Measurements from ENCODE around the gene P3R3URF.

Gene P3R3URF

DNA sequence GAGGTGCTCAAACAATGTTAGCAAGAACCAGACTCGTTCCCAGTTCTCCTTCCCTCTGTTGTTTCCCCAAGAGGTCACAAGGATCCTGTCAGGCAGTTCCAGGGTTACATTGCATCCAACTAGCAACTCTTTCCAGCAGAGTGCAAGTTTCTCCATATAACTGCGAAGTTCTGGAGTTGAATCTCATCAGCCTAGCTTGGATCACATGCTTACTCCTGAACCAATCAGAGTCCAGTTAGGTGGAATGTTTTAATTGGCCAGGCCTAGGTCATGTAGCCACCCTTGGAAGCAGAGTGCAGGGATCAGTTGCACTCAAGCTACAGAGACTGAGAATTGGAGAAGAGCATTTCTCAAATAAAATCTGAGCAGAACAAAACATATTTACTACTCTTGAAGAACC lies 28.0 kb downstream of the P3R3URF start:
- H3K27ac ChIP-seq (ENCODE audit: extremely low read depth, low read depth, low read length) = no peak overlapping the region
- H3K4me1 ChIP-seq (ENCODE audit: control insufficient read depth, insufficient read depth, low read length) = no peaks in the 10 kb centered on the region
- no peak overlapping the region for H3K4me3 ChIP-seq (ENCODE audit: low read depth, low read length)
- ChIA-PET CTCF (interaction anchor here (0.6 kb wide), 2 partner anchors 23 to 78 kb away, joined by 3 read pairs; no protein-coding TSS in a partner anchor), POLR2A (interaction anchor here (1.0 kb wide), 1 partner anchor 16 kb away, joined by 3 read pairs; the partner anchor contains the start of gene PIK3R3)
- TF ChIP-seq, protein P1, sequence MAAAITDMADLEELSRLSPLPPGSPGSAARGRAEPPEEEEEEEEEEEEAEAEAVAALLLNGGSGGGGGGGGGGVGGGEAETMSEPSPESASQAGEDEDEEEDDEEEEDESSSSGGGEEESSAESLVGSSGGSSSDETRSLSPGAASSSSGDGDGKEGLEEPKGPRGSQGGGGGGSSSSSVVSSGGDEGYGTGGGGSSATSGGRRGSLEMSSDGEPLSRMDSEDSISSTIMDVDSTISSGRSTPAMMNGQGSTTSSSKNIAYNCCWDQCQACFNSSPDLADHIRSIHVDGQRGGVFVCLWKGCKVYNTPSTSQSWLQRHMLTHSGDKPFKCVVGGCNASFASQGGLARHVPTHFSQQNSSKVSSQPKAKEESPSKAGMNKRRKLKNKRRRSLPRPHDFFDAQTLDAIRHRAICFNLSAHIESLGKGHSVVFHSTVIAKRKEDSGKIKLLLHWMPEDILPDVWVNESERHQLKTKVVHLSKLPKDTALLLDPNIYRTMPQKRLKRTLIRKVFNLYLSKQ (tag by site-specific recombination; IDR thresholded peaks at IDR 0.05; ENCODE audit: borderline replicate concordance) = no peak
- TF ChIP-seq ZNF785 (tag by site-specific recombination; IDR thresholded peaks at IDR 0.05) (no peak), ZNF114 (tag by site-specific recombination; IDR thresholded peaks at IDR 0.05) (no peak), ZNF248 (tag by site-specific recombination; IDR thresholded peaks at IDR 0.05) (no peak), ZNF214 (tag by site-specific recombination; IDR thresholded peaks at IDR 0.05; ENCODE audit: borderline replicate concordance) (no peak), HOXD13 (CRISPR knock-in tag; IDR thresholded peaks at IDR 0.05; ENCODE audit: borderline replicate concordance) (no peak), REPIN1 (tag by site-specific recombination; IDR thresholded peaks at IDR 0.05; ENCODE audit: low read depth) (no peak), YY2 (tag by site-specific recombination; IDR thresholded peaks at IDR 0.05) (no peak), KLF10 (tag by site-specific recombination; IDR thresholded peaks at IDR 0.05) (no peak), ZNF391 (tag by site-specific recombination; IDR thresholded peaks at IDR 0.05; ENCODE audit: borderline replicate concordance, low read depth) (no peak), ZNF404 (tag by site-specific recombination; IDR thresholded peaks at IDR 0.05) (no peak)
- TF ChIP-seq, protein P2, sequence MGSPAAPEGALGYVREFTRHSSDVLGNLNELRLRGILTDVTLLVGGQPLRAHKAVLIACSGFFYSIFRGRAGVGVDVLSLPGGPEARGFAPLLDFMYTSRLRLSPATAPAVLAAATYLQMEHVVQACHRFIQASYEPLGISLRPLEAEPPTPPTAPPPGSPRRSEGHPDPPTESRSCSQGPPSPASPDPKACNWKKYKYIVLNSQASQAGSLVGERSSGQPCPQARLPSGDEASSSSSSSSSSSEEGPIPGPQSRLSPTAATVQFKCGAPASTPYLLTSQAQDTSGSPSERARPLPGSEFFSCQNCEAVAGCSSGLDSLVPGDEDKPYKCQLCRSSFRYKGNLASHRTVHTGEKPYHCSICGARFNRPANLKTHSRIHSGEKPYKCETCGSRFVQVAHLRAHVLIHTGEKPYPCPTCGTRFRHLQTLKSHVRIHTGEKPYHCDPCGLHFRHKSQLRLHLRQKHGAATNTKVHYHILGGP (tag by site-specific recombination; IDR thresholded peaks at IDR 0.05) = no peak
- TF ChIP-seq, protein P3, sequence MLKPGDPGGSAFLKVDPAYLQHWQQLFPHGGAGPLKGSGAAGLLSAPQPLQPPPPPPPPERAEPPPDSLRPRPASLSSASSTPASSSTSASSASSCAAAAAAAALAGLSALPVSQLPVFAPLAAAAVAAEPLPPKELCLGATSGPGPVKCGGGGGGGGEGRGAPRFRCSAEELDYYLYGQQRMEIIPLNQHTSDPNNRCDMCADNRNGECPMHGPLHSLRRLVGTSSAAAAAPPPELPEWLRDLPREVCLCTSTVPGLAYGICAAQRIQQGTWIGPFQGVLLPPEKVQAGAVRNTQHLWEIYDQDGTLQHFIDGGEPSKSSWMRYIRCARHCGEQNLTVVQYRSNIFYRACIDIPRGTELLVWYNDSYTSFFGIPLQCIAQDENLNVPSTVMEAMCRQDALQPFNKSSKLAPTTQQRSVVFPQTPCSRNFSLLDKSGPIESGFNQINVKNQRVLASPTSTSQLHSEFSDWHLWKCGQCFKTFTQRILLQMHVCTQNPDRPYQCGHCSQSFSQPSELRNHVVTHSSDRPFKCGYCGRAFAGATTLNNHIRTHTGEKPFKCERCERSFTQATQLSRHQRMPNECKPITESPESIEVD (tag by site-specific recombination; IDR thresholded peaks at IDR 0.05) = no peak
- no peaks in the 10 kb centered on the region for H3K9me3 ChIP-seq (ENCODE audit: control insufficient read depth, insufficient read depth, low read depth, low read length)
- H3K36me3 ChIP-seq (ENCODE audit: control insufficient read depth in 2 of 2, insufficient read depth in 1 of 2, low read length in 2 of 2) = no peaks in the 10 kb centered on the region

DNA sequence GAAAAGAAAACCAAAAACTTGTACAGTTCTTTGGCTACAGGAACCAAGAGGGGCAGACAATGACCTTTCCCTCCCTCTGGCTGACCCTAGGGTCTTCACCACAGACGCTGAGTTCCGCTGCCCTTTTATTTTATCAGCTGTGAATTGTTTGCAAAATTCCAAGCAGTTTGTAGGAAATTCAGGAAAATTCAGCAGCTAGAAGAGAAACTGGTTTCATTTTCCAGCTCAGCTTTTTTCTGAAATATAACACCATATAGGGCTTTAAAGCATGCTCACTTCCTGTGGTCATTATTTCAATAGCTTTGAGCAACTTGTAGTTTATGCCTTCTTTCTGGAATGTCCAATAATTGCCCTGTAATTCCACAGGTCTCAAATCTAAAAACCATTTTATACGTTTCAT lies 38.4 kb downstream of the P3R3URF start:
- Histone ChIP-seq H3K36me3 (ENCODE audit: control insufficient read depth in 2 of 2, insufficient read depth in 1 of 2, low read length in 2 of 2) (no peaks in the 10 kb centered on the region), H3K4me1 (ENCODE audit: control insufficient read depth, insufficient read depth, low read length) (peaks cover 10% of the 10 kb centered on the region), H3K9me3 (ENCODE audit: control insufficient read depth, insufficient read depth, low read depth, low read length) (no peaks in the 10 kb centered on the region), H3K4me3 (ENCODE audit: low read depth, low read length) (no peak overlapping the region), H3K27ac (ENCODE audit: extremely low read depth, low read depth, low read length) (no peak overlapping the region)
- CTCF ChIA-PET = no interaction called here
- TF ChIP-seq ZNF433 (tag by site-specific recombination; IDR thresholded peaks at IDR 0.05; ENCODE audit: low read depth) = no peak
- no peak for TF ChIP-seq ZFP69B (tag by site-specific recombination; IDR thresholded peaks at IDR 0.05)
- TF ChIP-seq ZNF114 (tag by site-specific recombination; IDR thresholded peaks at IDR 0.05) = no peak
- TF ChIP-seq ZNF223 (tag by site-specific recombination; IDR thresholded peaks at IDR 0.05) = no peak
- no peak for TF ChIP-seq ZNF707 (tag by site-specific recombination; IDR thresholded peaks at IDR 0.05)
- TF ChIP-seq ZBTB1 (tag by site-specific recombination; IDR thresholded peaks at IDR 0.05) = no peak
- TF ChIP-seq, protein P4, sequence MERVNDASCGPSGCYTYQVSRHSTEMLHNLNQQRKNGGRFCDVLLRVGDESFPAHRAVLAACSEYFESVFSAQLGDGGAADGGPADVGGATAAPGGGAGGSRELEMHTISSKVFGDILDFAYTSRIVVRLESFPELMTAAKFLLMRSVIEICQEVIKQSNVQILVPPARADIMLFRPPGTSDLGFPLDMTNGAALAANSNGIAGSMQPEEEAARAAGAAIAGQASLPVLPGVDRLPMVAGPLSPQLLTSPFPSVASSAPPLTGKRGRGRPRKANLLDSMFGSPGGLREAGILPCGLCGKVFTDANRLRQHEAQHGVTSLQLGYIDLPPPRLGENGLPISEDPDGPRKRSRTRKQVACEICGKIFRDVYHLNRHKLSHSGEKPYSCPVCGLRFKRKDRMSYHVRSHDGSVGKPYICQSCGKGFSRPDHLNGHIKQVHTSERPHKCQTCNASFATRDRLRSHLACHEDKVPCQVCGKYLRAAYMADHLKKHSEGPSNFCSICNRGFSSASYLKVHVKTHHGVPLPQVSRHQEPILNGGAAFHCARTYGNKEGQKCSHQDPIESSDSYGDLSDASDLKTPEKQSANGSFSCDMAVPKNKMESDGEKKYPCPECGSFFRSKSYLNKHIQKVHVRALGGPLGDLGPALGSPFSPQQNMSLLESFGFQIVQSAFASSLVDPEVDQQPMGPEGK (tag by site-specific recombination; IDR thresholded peaks at IDR 0.05) = no peak
- TF ChIP-seq REPIN1 (tag by site-specific recombination; IDR thresholded peaks at IDR 0.05; ENCODE audit: low read depth) = no peak
- TF ChIP-seq ZNF510 (tag by site-specific recombination; IDR thresholded peaks at IDR 0.05; ENCODE audit: insufficient replicate concordance) = no peak
- no peak for TF ChIP-seq ZNF174 (tag by site-specific recombination; IDR thresholded peaks at IDR 0.05)
- TF ChIP-seq, protein P5, sequence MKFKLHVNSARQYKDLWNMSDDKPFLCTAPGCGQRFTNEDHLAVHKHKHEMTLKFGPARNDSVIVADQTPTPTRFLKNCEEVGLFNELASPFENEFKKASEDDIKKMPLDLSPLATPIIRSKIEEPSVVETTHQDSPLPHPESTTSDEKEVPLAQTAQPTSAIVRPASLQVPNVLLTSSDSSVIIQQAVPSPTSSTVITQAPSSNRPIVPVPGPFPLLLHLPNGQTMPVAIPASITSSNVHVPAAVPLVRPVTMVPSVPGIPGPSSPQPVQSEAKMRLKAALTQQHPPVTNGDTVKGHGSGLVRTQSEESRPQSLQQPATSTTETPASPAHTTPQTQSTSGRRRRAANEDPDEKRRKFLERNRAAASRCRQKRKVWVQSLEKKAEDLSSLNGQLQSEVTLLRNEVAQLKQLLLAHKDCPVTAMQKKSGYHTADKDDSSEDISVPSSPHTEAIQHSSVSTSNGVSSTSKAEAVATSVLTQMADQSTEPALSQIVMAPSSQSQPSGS (tag by site-specific recombination; IDR thresholded peaks at IDR 0.05; ENCODE audit: low read depth) = no peak
- TF ChIP-seq ZNF585B (tag by site-specific recombination; IDR thresholded peaks at IDR 0.05) = no peak
- TF ChIP-seq ZNF416 (tag by site-specific recombination; IDR thresholded peaks at IDR 0.05) = no peak
- TF ChIP-seq ZNF121 (tag by site-specific recombination; IDR thresholded peaks at IDR 0.05) = no peak
- POLR2A ChIA-PET = no interaction called here
